Ascending aorta (tissue), 2 donors: Measurements from ENCODE around the gene METAP1D. TPM values are rescaled to one million over a fixed set of nuclear protein-coding genes. Genes with fewer than 3 reads are reported as not detected.
A peak's percentile ranks its signal among the peaks of the same experiment; 100 is the strongest.

ENCODE experiments used
- DNase-seq, 2 donors: peaks; one replicate each; pipeline ENCODE4 v3.0.0-alpha.2; 2019; ENCODE audit warnings: low spot score in 2 of 2
- H3K27ac ChIP-seq, 2 donors: fragments of 200-600 bp; sonication (generic); one replicate each; pipeline ENCODE4 v1.5.1; 2016 to 2017; ENCODE audit warnings: mild to moderate bottlenecking in 1 of 2
- H3K27me3 ChIP-seq: fragments of 200-600 bp; sonication (generic); one replicate; pipeline ENCODE4 v1.5.1; 2017
- H3K36me3 ChIP-seq, 2 donors: fragments of 200-600 bp; sonication (generic); one replicate each; pipeline ENCODE4 v1.5.1; 2016
- H3K4me1 ChIP-seq, 2 donors: fragments of 200-600 bp; sonication (generic); one replicate each; pipeline ENCODE4 v1.5.1; 2016 to 2017; ENCODE audit warnings: mild to moderate bottlenecking in 1 of 2
- H3K4me3 ChIP-seq, 2 donors: fragments of 200-600 bp; sonication (generic); one replicate each; pipeline ENCODE4 v1.5.1; 2016 to 2017; ENCODE audit warnings: mild to moderate bottlenecking in 1 of 2
- H3K9me3 ChIP-seq, 2 donors: fragments of 200-600 bp; sonication (generic); one replicate each; pipeline ENCODE4 v1.5.1; 2016
- intact Hi-C: fragments of 100-400 bp; cut with DNase I; formaldehyde crosslinking; loops from one replicate; pipeline ENCODE4 v1.15.1; 2023
- total RNA-seq: library from RNA; depleted of rRNA; stranded (reverse); fragments of >200 nt; gene quantifications from one replicate; pipeline ENCODE4 v1.1.0, GENCODE V29; 2016
- TF ChIP-seq, protein P1 (sequence below), 3 experiments: fragments of 200-600 bp in 2 of 3; fragments of 450-650 bp in 1 of 3; sonication (generic) in 2 of 3; IDR thresholded peaks; one replicate each; pipeline ENCODE4 v1.5.1; 2016 to 2019; ENCODE audit warnings: antibody characterized with exemption in 3 of 3, mild to moderate bottlenecking in 1 of 3, moderate library complexity in 1 of 3

METAP1D gene
- total RNA-seq, 1 donor from 2014 or later = not detected

GRCh38 chr2:172086241-172087206, 86.8 kb downstream of the METAP1D start:
- Histone ChIP-seq H3K9me3 (no peaks in the 10 kb centered on the region), H3K36me3 (no peaks in the 10 kb centered on the region), H3K4me3 (peak overlapping the region in 1 of 2 donors; percentile 72), H3K4me1 (peaks cover 5 to 13% of the 10 kb centered on the region in 2 donors), H3K27ac (no peak overlapping the region), H3K27me3 (peaks cover 65% of the 10 kb centered on the region)
- TF ChIP-seq, protein P1, sequence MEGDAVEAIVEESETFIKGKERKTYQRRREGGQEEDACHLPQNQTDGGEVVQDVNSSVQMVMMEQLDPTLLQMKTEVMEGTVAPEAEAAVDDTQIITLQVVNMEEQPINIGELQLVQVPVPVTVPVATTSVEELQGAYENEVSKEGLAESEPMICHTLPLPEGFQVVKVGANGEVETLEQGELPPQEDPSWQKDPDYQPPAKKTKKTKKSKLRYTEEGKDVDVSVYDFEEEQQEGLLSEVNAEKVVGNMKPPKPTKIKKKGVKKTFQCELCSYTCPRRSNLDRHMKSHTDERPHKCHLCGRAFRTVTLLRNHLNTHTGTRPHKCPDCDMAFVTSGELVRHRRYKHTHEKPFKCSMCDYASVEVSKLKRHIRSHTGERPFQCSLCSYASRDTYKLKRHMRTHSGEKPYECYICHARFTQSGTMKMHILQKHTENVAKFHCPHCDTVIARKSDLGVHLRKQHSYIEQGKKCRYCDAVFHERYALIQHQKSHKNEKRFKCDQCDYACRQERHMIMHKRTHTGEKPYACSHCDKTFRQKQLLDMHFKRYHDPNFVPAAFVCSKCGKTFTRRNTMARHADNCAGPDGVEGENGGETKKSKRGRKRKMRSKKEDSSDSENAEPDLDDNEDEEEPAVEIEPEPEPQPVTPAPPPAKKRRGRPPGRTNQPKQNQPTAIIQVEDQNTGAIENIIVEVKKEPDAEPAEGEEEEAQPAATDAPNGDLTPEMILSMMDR (IDR thresholded peaks at IDR 0.05) = no peak
- no peak for DNase-seq
- intact Hi-C loops = loop anchor here (2.0 kb wide), 1 partner anchor 16 kb away; the partner anchor contains the start of gene DLX2

GRCh38 chr2:172087207-172087779, 87.5 kb downstream of the METAP1D start:
- H3K4me3 ChIP-seq = no peak overlapping the region
- TF ChIP-seq, protein P1 (IDR thresholded peaks at IDR 0.05) = no peak
- peaks cover 65% of the 10 kb centered on the region for H3K27me3 ChIP-seq
- DNase-seq = no peak
- no peak overlapping the region for H3K27ac ChIP-seq
- peaks cover 5 to 13% of the 10 kb centered on the region in 2 donors for H3K4me1 ChIP-seq
- no peaks in the 10 kb centered on the region for H3K9me3 ChIP-seq
- H3K36me3 ChIP-seq = no peaks in the 10 kb centered on the region
- intact Hi-C loops = loop anchor here (2.0 kb wide), 1 partner anchor 16 kb away; the partner anchor contains the start of gene DLX2

DNA sequence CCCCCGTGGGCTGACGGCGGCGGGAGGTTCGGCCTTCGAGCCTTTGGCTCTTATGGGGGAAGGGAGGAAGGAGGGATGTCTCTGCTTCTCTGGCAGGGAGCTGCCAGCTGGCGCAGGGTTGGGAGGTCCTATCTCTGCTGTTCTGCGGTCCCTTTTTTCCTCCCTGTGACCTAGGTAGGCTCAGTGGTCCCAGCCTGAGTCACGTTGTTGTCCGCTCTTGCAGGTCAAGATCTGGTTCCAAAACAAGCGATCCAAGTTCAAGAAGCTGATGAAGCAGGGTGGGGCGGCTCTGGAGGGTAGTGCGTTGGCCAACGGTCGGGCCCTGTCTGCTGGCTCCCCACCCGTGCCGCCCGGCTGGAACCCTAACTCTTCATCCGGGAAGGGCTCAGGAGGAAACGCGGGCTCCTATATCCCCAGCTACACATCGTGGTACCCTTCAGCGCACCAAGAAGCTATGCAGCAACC, 88.1 kb downstream of the METAP1D start:
- Histone ChIP-seq H3K36me3 (no peaks in the 10 kb centered on the region), H3K27ac (no peak overlapping the region), H3K9me3 (no peaks in the 10 kb centered on the region), H3K4me1 (peaks cover 5 to 13% of the 10 kb centered on the region in 2 donors), H3K4me3 (no peak overlapping the region), H3K27me3 (peaks cover 62% of the 10 kb centered on the region)
- intact Hi-C loops = loop anchor here (2.0 kb wide), 1 partner anchor 15 kb away; the partner anchor contains the start of gene DLX2
- no peak for DNase-seq
- TF ChIP-seq, protein P1 (IDR thresholded peaks at IDR 0.05) = no peak

GRCh38 chr2:172088245-172089004, 88.7 kb downstream of the METAP1D start:
- no peaks in the 10 kb centered on the region for H3K36me3 ChIP-seq
- intact Hi-C loops = no loop called here
- peaks cover 5 to 13% of the 10 kb centered on the region in 2 donors for H3K4me1 ChIP-seq
- TF ChIP-seq, protein P1 (IDR thresholded peaks at IDR 0.05) = no peak
- H3K4me3 ChIP-seq = no peak overlapping the region
- H3K27ac ChIP-seq = no peak overlapping the region
- no peak for DNase-seq
- H3K9me3 ChIP-seq = no peaks in the 10 kb centered on the region
- H3K27me3 ChIP-seq = peaks cover 62% of the 10 kb centered on the region

DNA sequence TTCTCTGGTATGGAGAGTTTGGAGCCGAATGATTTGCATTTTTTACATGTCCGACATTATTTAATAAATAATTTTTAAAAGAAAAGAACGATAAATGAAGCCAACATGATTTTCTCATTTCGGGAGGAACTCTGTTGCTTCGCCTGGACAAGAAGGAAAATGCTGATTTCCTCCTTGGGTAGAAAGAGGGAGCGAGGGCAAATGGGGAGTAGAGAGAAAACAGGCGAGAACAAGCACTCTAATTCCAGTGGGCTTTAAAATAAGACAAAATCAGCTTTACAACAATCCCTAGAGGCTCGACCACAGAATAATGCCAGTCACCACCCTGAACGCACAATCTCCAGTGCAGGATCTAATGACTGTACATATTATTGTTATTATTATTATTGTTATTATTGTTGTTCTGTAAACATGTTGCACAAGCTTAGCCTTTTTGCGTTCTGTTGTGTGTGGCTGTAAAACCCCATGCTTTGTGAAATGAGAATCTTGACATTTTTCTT, 89.3 kb downstream of the METAP1D start:
- no peak overlapping the region for H3K27ac ChIP-seq
- no peak for DNase-seq
- H3K4me1 ChIP-seq = peaks cover 5 to 13% of the 10 kb centered on the region in 2 donors
- TF ChIP-seq, protein P1 (IDR thresholded peaks at IDR 0.05) = no peak
- intact Hi-C loops = no loop called here
- no peaks in the 10 kb centered on the region for H3K36me3 ChIP-seq
- H3K4me3 ChIP-seq = no peak overlapping the region
- H3K27me3 ChIP-seq = peaks cover 62% of the 10 kb centered on the region
- no peaks in the 10 kb centered on the region for H3K9me3 ChIP-seq
